H9 (cell line): ENCODE measurements around the gene FHIT. TPM values are rescaled to one million over a fixed set of nuclear protein-coding genes. Genes with fewer than 3 reads are reported as not detected.

Source experiments
- DNase-seq: peaks from one replicate; pipeline ENCODE4 v3.0.0-alpha.2; 2017
- H2AFZ ChIP-seq: one replicate; pipeline ENCODE4 v1.6.1; 2013; ENCODE audit warnings: mild to moderate bottlenecking, low read length, control low read depth, moderate library complexity
- H2AK5ac ChIP-seq: 2 replicates; pipeline ENCODE4 v1.6.1; 2013; ENCODE audit warnings: low read length, control low read depth, mixed read lengths; ENCODE audit not compliant: insufficient read length
- H2BK120ac ChIP-seq: one replicate; pipeline ENCODE4 v1.6.1; 2013; ENCODE audit warnings: low read depth, mild to moderate bottlenecking, low read length, control low read depth, inconsistent platforms; ENCODE audit not compliant: poor library complexity, severe bottlenecking
- H2BK12ac ChIP-seq: 2 replicates; pipeline ENCODE4 v1.6.1; 2013; ENCODE audit warnings: low read length, control low read depth, mixed read lengths, low read depth; ENCODE audit not compliant: insufficient read length
- H2BK15ac ChIP-seq: 2 replicates; pipeline ENCODE4 v1.6.1; 2013; ENCODE audit warnings: low read depth, low read length, control low read depth
- H2BK20ac ChIP-seq: one replicate; pipeline ENCODE4 v1.6.1; 2013; ENCODE audit warnings: low read depth, mild to moderate bottlenecking, low read length, control low read depth, inconsistent platforms; ENCODE audit not compliant: poor library complexity, severe bottlenecking
- H2BK5ac ChIP-seq: 2 replicates; pipeline ENCODE4 v1.6.1; 2013; ENCODE audit warnings: low read length, control low read depth, mixed read lengths; ENCODE audit not compliant: insufficient read length
- H3K14ac ChIP-seq: 2 replicates; pipeline ENCODE4 v1.6.1; 2013; ENCODE audit warnings: low read length, control low read depth; ENCODE audit not compliant: insufficient read depth
- H3K18ac ChIP-seq: 2 replicates; pipeline ENCODE4 v1.6.1; 2013; ENCODE audit warnings: low read depth, mild to moderate bottlenecking, mixed read lengths, low read length, control low read depth; ENCODE audit not compliant: insufficient read length
- H3K23ac ChIP-seq: 2 replicates; pipeline ENCODE4 v1.6.1; 2013; ENCODE audit warnings: low read length, control low read depth, mixed read lengths, low read depth; ENCODE audit not compliant: insufficient read length
- H3K23me2 ChIP-seq: 2 replicates; pipeline ENCODE4 v1.6.1; 2013; ENCODE audit warnings: low read depth, mild to moderate bottlenecking, mixed read lengths, low read length, control low read depth; ENCODE audit not compliant: insufficient read length, poor library complexity, severe bottlenecking
- H3K27ac ChIP-seq: 2 replicates; pipeline ENCODE4 v1.5.1; 2013; ENCODE audit warnings: low read length, control low read depth, mixed read lengths, low read depth; ENCODE audit not compliant: insufficient read length
- H3K27me3 ChIP-seq: 2 replicates; pipeline ENCODE4 v1.6.1; 2013; ENCODE audit warnings: low read length, control low read depth, inconsistent platforms; ENCODE audit not compliant: insufficient read depth
- H3K4ac ChIP-seq: 2 replicates; pipeline ENCODE4 v1.6.1; 2013; ENCODE audit warnings: low read depth, mild to moderate bottlenecking, control low read depth, inconsistent platforms, low read length, moderate library complexity
- H3K4me1 ChIP-seq: 2 replicates; pipeline ENCODE4 v1.6.1; 2013; ENCODE audit warnings: low read length, control low read depth, inconsistent platforms; ENCODE audit not compliant: insufficient read depth
- H3K4me2 ChIP-seq: 2 replicates; pipeline ENCODE4 v1.6.1; 2013; ENCODE audit warnings: low read length, control low read depth, mixed read lengths; ENCODE audit not compliant: insufficient read length, insufficient read depth
- H3K56ac ChIP-seq: 2 replicates; pipeline ENCODE4 v1.6.1; 2013; ENCODE audit warnings: low read depth, mild to moderate bottlenecking, mixed read lengths, low read length, control low read depth; ENCODE audit not compliant: insufficient read length
- H3K79me1 ChIP-seq: 2 replicates; pipeline ENCODE4 v1.6.1; 2013; ENCODE audit warnings: low read depth, mild to moderate bottlenecking, moderate library complexity, low read length, control low read depth, inconsistent platforms; ENCODE audit not compliant: insufficient read depth, poor library complexity, severe bottlenecking
- H3K79me2 ChIP-seq: 2 replicates; pipeline ENCODE4 v1.6.1; 2013; ENCODE audit warnings: low read length, control low read depth, inconsistent platforms; ENCODE audit not compliant: insufficient read depth
- H3K9ac ChIP-seq: 2 replicates; pipeline ENCODE4 v1.6.1; 2013; ENCODE audit warnings: low read length, control low read depth, mixed read lengths; ENCODE audit not compliant: insufficient read length; ENCODE audit errors: extremely low read depth
- H3K9me3 ChIP-seq: one replicate; pipeline ENCODE4 v1.6.1; 2013; ENCODE audit warnings: low read depth, low read length, inconsistent platforms; ENCODE audit not compliant: control insufficient read depth
- H3T11ph ChIP-seq: one replicate; pipeline ENCODE4 v1.6.1; 2013; ENCODE audit warnings: mild to moderate bottlenecking, low read length, control low read depth, inconsistent platforms
- H4K20me1 ChIP-seq: one replicate; pipeline ENCODE4 v1.6.1; 2013; ENCODE audit not compliant: control insufficient read depth, insufficient read length, insufficient read depth
- H4K5ac ChIP-seq: 2 replicates; pipeline ENCODE4 v1.6.1; 2013; ENCODE audit warnings: low read depth, mild to moderate bottlenecking, mixed read lengths, low read length, control low read depth; ENCODE audit not compliant: insufficient read length
- H4K8ac ChIP-seq: replicated peaks from 2 replicates; pipeline ENCODE4 v1.6.1; 2013; ENCODE audit warnings: low read length, control low read depth, mixed read lengths, low read depth; ENCODE audit not compliant: insufficient read length
- H4K91ac ChIP-seq: 2 replicates; pipeline ENCODE4 v1.6.1; 2013; ENCODE audit warnings: low read depth, mild to moderate bottlenecking, moderate library complexity, mixed read lengths, low read length, control low read depth; ENCODE audit not compliant: insufficient read length
- H3K27ac Mint-ChIP-seq, 3 experiments: 2 replicates in 2 of 3; 3 replicates in 1 of 3; pipeline ENCODE4 v1.8.0; 2020 to 2021; ENCODE audit warnings: mixed read lengths in 3 of 3, mild to moderate bottlenecking in 1 of 3, moderate library complexity in 1 of 3
- H3K27me3 Mint-ChIP-seq: 2 replicates; pipeline ENCODE4 v1.8.0; 2021; ENCODE audit warnings: low read depth, mild to moderate bottlenecking, moderate library complexity, mixed read lengths
- H3K36me3 Mint-ChIP-seq, 3 experiments: 2 replicates in 2 of 3; 3 replicates in 1 of 3; pipeline ENCODE4 v1.8.0; 2020 to 2021; ENCODE audit warnings: low read depth in 3 of 3, mixed read lengths in 3 of 3; ENCODE audit not compliant: insufficient read depth in 1 of 3
- H3K4me1 Mint-ChIP-seq, 2 experiments: 2 replicates each; pipeline ENCODE4 v1.8.0; 2020; ENCODE audit warnings: mixed read lengths in 2 of 2
- H3K4me3 Mint-ChIP-seq, 2 experiments: 2 replicates in 1 of 2; 3 replicates in 1 of 2; pipeline ENCODE4 v1.8.0; 2020 to 2021; ENCODE audit warnings: mild to moderate bottlenecking in 2 of 2, mixed read lengths in 2 of 2, moderate library complexity in 1 of 2
- H3K9me3 Mint-ChIP-seq, 2 experiments: 2 replicates in 1 of 2; 3 replicates in 1 of 2; pipeline ENCODE4 v1.8.0; 2020; ENCODE audit warnings: mild to moderate bottlenecking in 2 of 2, mixed read lengths in 2 of 2, moderate library complexity in 1 of 2
- WGBS: extraction: QIAGEN DNeasy Blood & Tissue Kit; methylation state at CpG from one replicate; pipeline ENCODE4 v1.1.7; 2013; ENCODE audit warnings: missing lambda C conversion rate, low lambda C conversion rate, mixed read lengths; ENCODE audit not compliant: insufficient read length; ENCODE audit errors: extremely low coverage; 5-methylcytosine and 5-hydroxymethylcytosine counted together
- total RNA-seq: library from RNA; stranded (reverse); gene quantifications from 2 replicates; pipeline ENCODE4 v1.2.1, GENCODE V29; 2021
- TF ChIP-seq, protein P1 (sequence below): fragments of 200-600 bp; sonication (generic); conservative IDR thresholded peaks from 3 replicates; pipeline ENCODE4 v1.8.0; 2021; ENCODE audit warnings: antibody characterized with exemption, mild to moderate bottlenecking

Gene FHIT
- total RNA-seq, 1 experiment from 2014 or later = 3.0 TPM

DNA sequence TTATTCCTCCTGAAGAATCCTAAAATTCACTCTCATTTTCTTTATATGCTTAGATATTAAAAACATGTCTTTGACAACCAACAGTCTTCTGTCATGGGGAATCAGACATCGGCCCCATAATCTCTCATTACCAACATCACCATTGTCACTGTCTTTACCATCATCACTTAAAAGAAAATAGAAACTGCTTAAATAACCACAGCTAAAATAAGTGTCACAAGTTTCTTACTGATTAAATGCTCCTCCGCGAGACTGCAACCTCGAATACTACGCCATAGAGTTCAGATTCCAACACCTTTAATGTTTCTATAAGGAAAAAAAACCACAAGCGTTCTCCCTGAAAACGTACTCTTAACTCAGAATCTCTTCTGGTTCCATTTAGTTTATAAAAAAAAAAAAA is 1223.9 kb downstream of the FHIT start:
- Histone ChIP-seq H2BK15ac (no peak overlapping the region), H3T11ph (no peak overlapping the region), H2AK5ac (no peak overlapping the region), H2AFZ (no peak overlapping the region), H3K27me3 (no peaks in the 10 kb centered on the region), H2BK20ac (no peak overlapping the region), H3K27ac (no peak overlapping the region), H3K23ac (no peak overlapping the region), H4K91ac (no peak overlapping the region), H2BK5ac (no peak overlapping the region), H3K23me2 (no peaks in the 10 kb centered on the region), H3K56ac (no peak overlapping the region), H3K18ac (no peak overlapping the region), H3K4me2 (no peak overlapping the region), H4K8ac (no peak overlapping the region), H2BK12ac (no peak overlapping the region), H2BK120ac (no peak overlapping the region), H4K20me1 (no peaks in the 10 kb centered on the region), H3K4ac (no peak overlapping the region), H3K79me2 (no peaks in the 10 kb centered on the region), H3K14ac (no peak overlapping the region), H3K9me3 (no peaks in the 10 kb centered on the region), H4K5ac (no peak overlapping the region), H3K4me1 (no peaks in the 10 kb centered on the region), H3K9ac (no peak overlapping the region), H3K79me1 (no peaks in the 10 kb centered on the region)
- TF ChIP-seq, protein P1, sequence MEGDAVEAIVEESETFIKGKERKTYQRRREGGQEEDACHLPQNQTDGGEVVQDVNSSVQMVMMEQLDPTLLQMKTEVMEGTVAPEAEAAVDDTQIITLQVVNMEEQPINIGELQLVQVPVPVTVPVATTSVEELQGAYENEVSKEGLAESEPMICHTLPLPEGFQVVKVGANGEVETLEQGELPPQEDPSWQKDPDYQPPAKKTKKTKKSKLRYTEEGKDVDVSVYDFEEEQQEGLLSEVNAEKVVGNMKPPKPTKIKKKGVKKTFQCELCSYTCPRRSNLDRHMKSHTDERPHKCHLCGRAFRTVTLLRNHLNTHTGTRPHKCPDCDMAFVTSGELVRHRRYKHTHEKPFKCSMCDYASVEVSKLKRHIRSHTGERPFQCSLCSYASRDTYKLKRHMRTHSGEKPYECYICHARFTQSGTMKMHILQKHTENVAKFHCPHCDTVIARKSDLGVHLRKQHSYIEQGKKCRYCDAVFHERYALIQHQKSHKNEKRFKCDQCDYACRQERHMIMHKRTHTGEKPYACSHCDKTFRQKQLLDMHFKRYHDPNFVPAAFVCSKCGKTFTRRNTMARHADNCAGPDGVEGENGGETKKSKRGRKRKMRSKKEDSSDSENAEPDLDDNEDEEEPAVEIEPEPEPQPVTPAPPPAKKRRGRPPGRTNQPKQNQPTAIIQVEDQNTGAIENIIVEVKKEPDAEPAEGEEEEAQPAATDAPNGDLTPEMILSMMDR = no peak
- Mint-ChIP-seq H3K9me3 (no peaks in the 10 kb centered on the region), H3K27ac (no peak overlapping the region), H3K4me3 (no peak overlapping the region), H3K4me1 (peaks cover 0 to 5% of the 10 kb centered on the region in 2 experiments; a peak in 1 of 4 replicates), H3K36me3 (no peaks in the 10 kb centered on the region), H3K27me3 (no peaks in the 10 kb centered on the region; the same call in 1 of the 2 replicates)
- DNase-seq = no peak
- no CpG with 5 or more reads among the region's 7 CpGs for WGBS
